ENCODE measurements around the gene TAS2R8.

DNA sequence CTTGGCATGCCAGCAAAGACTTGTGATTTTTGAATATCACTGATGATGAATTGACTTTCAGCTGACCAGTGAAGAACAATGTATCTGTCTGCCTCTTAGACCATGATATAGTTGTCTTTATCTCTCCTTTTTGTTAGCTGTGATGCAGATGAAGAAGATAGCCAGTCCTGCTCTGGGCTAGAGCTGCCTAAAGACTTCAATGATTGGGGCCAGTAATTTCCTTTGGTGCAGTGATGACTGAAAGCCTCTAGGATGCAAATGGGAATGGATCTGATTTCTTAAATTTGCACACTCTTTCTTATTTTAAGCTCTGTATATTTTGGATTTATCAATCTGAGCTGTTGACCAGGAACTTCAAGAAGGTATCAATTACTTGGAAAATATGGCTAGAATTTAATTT, 3.0 kb upstream of the TAS2R8 start, which contains the start of gene TAS2R9:
- no peak for TF ChIP-seq POLR2AphosphoS5 (IDR thresholded peaks at IDR 0.05; ENCODE audit: low read depth)
- TF ChIP-seq, protein P1, sequence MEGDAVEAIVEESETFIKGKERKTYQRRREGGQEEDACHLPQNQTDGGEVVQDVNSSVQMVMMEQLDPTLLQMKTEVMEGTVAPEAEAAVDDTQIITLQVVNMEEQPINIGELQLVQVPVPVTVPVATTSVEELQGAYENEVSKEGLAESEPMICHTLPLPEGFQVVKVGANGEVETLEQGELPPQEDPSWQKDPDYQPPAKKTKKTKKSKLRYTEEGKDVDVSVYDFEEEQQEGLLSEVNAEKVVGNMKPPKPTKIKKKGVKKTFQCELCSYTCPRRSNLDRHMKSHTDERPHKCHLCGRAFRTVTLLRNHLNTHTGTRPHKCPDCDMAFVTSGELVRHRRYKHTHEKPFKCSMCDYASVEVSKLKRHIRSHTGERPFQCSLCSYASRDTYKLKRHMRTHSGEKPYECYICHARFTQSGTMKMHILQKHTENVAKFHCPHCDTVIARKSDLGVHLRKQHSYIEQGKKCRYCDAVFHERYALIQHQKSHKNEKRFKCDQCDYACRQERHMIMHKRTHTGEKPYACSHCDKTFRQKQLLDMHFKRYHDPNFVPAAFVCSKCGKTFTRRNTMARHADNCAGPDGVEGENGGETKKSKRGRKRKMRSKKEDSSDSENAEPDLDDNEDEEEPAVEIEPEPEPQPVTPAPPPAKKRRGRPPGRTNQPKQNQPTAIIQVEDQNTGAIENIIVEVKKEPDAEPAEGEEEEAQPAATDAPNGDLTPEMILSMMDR (IDR thresholded peaks at IDR 0.05; ENCODE audit: insufficient read depth, low read length), result no peak
- no peak for TF ChIP-seq GABPA (IDR thresholded peaks at IDR 0.05; ENCODE audit: low read depth)
- TF ChIP-seq REST (IDR thresholded peaks at IDR 0.05; ENCODE audit: insufficient replicate concordance, low read depth), result no peak
- TF ChIP-seq SPI1 (IDR thresholded peaks at IDR 0.05; ENCODE audit: borderline replicate concordance, low read depth), result no peak
